AG10803 (cell line): ENCODE measurements around the gene ALOX15B.

Source experiments
- DNase-seq: peaks from one replicate; pipeline ENCODE4 v3.0.0; 2010; ENCODE audit warnings: low read depth
- H3K4me3 ChIP-seq: 2 replicates; pipeline ENCODE4 v1.5.1; 2011; ENCODE audit warnings: mild to moderate bottlenecking, low read length, control low read depth
- CTCF ChIP-seq: conservative IDR thresholded peaks from 2 replicates; pipeline ENCODE4 v1.5.1; 2011; ENCODE audit warnings: mild to moderate bottlenecking, low read length, control low read depth, inconsistent platforms

ALOX15B gene

GRCh38 chr17:8044819-8045810 lies 6.3 kb downstream of the ALOX15B start:
- no peak for DNase-seq

GRCh38 chr17:8046306-8046928 lies 7.6 kb downstream of the ALOX15B start:
- no peak for TF ChIP-seq CTCF
- no peak for DNase-seq

More at GRCh38 chr17:8044819-8045810, 6.3 kb downstream of the ALOX15B start:
- TF ChIP-seq CTCF: no peak
- H3K4me3 ChIP-seq: no peak overlapping the region

GRCh38 chr17:8046929-8047768 lies 8.3 kb downstream of the ALOX15B start:
- H3K4me3 ChIP-seq: no peak overlapping the region
- DNase-seq: no peak
- TF ChIP-seq CTCF: no peak

More at GRCh38 chr17:8046306-8046928, 7.6 kb downstream of the ALOX15B start:
- H3K4me3 ChIP-seq: no peak overlapping the region

GRCh38 chr17:8047769-8048110 lies 8.9 kb downstream of the ALOX15B start:
- H3K4me3 ChIP-seq: no peak overlapping the region
- no peak for DNase-seq
- no peak for TF ChIP-seq CTCF

GRCh38 chr17:8048236-8048635 lies 9.4 kb downstream of the ALOX15B start:
- TF ChIP-seq CTCF: no peak
- H3K4me3 ChIP-seq: no peak overlapping the region
- no peak for DNase-seq

- TF ChIP-seq CTCF: no peak
- no peak overlapping the region for H3K4me3 ChIP-seq
- no peak for DNase-seq
Observed at GRCh38 chr17:8048736-8049135, 9.9 kb downstream of the ALOX15B start.
